Measurements from ENCODE around the gene CGNL1.

The CGNL1 gene

GRCh38 chr15:57571725-57572124, 195.4 kb downstream of the CGNL1 start:
- DNase-seq (ENCODE audit: low spot score) = no peak

- DNase-seq (ENCODE audit: low spot score) = no peak
These were observed 196.2 kb downstream of the CGNL1 start for GRCh38 chr15:57572468-57572867.

- DNase-seq (ENCODE audit: low spot score) = no peak
These were observed 196.8 kb downstream of the CGNL1 start for GRCh38 chr15:57573151-57573550.

- DNase-seq (ENCODE audit: low spot score) = no peak
These were observed 199.1 kb downstream of the CGNL1 start for GRCh38 chr15:57575363-57575762.

- DNase-seq (ENCODE audit: low spot score) = no peak
These were observed 202.1 kb downstream of the CGNL1 start for GRCh38 chr15:57578288-57578900.

- DNase-seq (ENCODE audit: low spot score) = no peak
These were observed 204.1 kb downstream of the CGNL1 start for GRCh38 chr15:57580428-57580827.

GRCh38 chr15:57580866-57581265, 204.6 kb downstream of the CGNL1 start:
- DNase-seq (ENCODE audit: low spot score) = no peak

- DNase-seq (ENCODE audit: low spot score) = no peak
These were observed 205.8 kb downstream of the CGNL1 start for GRCh38 chr15:57582090-57582489.

- no peak for DNase-seq (ENCODE audit: low spot score)
These were observed 207.0 kb downstream of the CGNL1 start for GRCh38 chr15:57583282-57583681.

GRCh38 chr15:57583720-57584119, 207.4 kb downstream of the CGNL1 start:
- no peak for DNase-seq (ENCODE audit: low spot score)

- DNase-seq (ENCODE audit: low spot score) = peak; percentile 8
These were observed 210.5 kb downstream of the CGNL1 start for GRCh38 chr15:57586661-57587424.

- DNase-seq (ENCODE audit: low spot score) = no peak
These were observed 213.0 kb downstream of the CGNL1 start for GRCh38 chr15:57589281-57589680.

- DNase-seq (ENCODE audit: low spot score) = no peak
These were observed 213.4 kb downstream of the CGNL1 start for GRCh38 chr15:57589754-57590153.

GRCh38 chr15:57591237-57591821, 215.0 kb downstream of the CGNL1 start:
- DNase-seq (ENCODE audit: low spot score) = no peak

- no peak for DNase-seq (ENCODE audit: low spot score)
These were observed 215.6 kb downstream of the CGNL1 start, which contains the start of gene MYZAP for GRCh38 chr15:57591822-57592367. TSS of gene MYZAP (plus strand) at chr15:57591904. CDS start at chr15:57592035, 131 bp downstream.

GRCh38 chr15:57592426-57592825, 216.1 kb downstream of the CGNL1 start:
- no peak for DNase-seq (ENCODE audit: low spot score)

GRCh38 chr15:57592836-57593420, 216.6 kb downstream of the CGNL1 start:
- no peak for DNase-seq (ENCODE audit: low spot score)

- DNase-seq (ENCODE audit: low spot score) = no peak
These were observed 218.2 kb downstream of the CGNL1 start for GRCh38 chr15:57594479-57594878.

GRCh38 chr15:57595011-57595866, 218.9 kb downstream of the CGNL1 start:
- DNase-seq (ENCODE audit: low spot score) = no peak

- no peak for DNase-seq (ENCODE audit: low spot score)
These were observed 220.1 kb downstream of the CGNL1 start for GRCh38 chr15:57596301-57596855.

- DNase-seq (ENCODE audit: low spot score) = no peak
These were observed 220.7 kb downstream of the CGNL1 start for GRCh38 chr15:57596978-57597377.

All from NAMALWA (cell line).